SK-N-SH (cell line): ENCODE results near the gene COX7C. TPM values are rescaled to one million over a fixed set of nuclear protein-coding genes. Genes with fewer than 3 reads are reported as not detected.

ENCODE experiments used
- CTCF ChIA-PET: fragments of 300-600, 350-600 bp; formaldehyde crosslinking; extraction: SDS; loops from one replicate; lab custom pipeline; 2021; lab: Yijun Ruan, JAX
- POLR2A ChIA-PET: fragments of 350-600 bp; sonication (Branson Sonifier 250); formaldehyde crosslinking; extraction: SDS; loops from one replicate; lab custom pipeline; 2020; ENCODE audit warnings: antibody characterized with exemption, inconsistent platforms; lab: Yijun Ruan, JAX
- DNase-seq: peaks from one replicate; pipeline ENCODE4 v3.0.0; 2012
- H2AFZ ChIP-seq: fragments of 200-600 bp; sonication (generic); 2 replicates; pipeline ENCODE4 v1.8.1; 2016; ENCODE audit warnings: antibody characterized with exemption, mild to moderate bottlenecking, low read depth
- H3F3A ChIP-seq: fragments of 200-600 bp; sonication (generic); replicated peaks from 2 replicates; pipeline ENCODE3; 2016; ENCODE audit warnings: antibody characterized with exemption, mild to moderate bottlenecking; ENCODE audit not compliant: insufficient read depth
- H3K27ac ChIP-seq, 2 experiments: fragments of 200-500 bp in 1 of 2; fragments of 200-600 bp in 1 of 2; sonication (Bioruptor generic) in 1 of 2; sonication (generic), shearing (Covaris generic) in 1 of 2; 2 replicates each; pipeline versions ENCODE4 v1.5.1 to v1.6.1; 2014 to 2016; ENCODE audit warnings: low read depth in 2 of 2, inconsistent platforms in 1 of 2, low read length in 1 of 2, mild to moderate bottlenecking in 1 of 2, mixed read lengths in 1 of 2
- H3K27me3 ChIP-seq: fragments of 200-600 bp; sonication (generic), shearing (Covaris generic); 2 replicates; pipeline ENCODE4 v1.6.1; 2016; ENCODE audit warnings: mixed run types; ENCODE audit not compliant: insufficient read depth
- H3K36me3 ChIP-seq, 2 experiments: fragments of 200-500 bp in 1 of 2; fragments of 200-600 bp in 1 of 2; sonication (Bioruptor generic) in 1 of 2; sonication (generic) in 1 of 2; replicated peaks in 1 of 2; 2 replicates each; pipeline versions ENCODE3 to v1.5.1; 2014 to 2016; ENCODE audit warnings: low read length in 1 of 2, mild to moderate bottlenecking in 1 of 2; ENCODE audit not compliant: insufficient read depth in 2 of 2, control insufficient read depth in 1 of 2
- H3K4me1 ChIP-seq, 2 experiments: fragments of 200-500 bp in 1 of 2; fragments of 200-600 bp in 1 of 2; sonication (Bioruptor generic) in 1 of 2; sonication (generic), shearing (Covaris generic) in 1 of 2; 2 replicates each; pipeline versions ENCODE4 v1.5.1 to v1.6.1; 2014 to 2016; ENCODE audit warnings: low read depth in 1 of 2, low read length in 1 of 2, mixed run types in 1 of 2; ENCODE audit not compliant: insufficient read depth in 2 of 2, control insufficient read depth in 1 of 2
- H3K4me2 ChIP-seq: fragments of 200-600 bp; sonication (generic), shearing (Covaris generic); 2 replicates; pipeline ENCODE4 v1.6.1; 2017; ENCODE audit warnings: mixed run types
- H3K4me3 ChIP-seq, 2 experiments: fragments of 200-500 bp in 1 of 2; fragments of 200-600 bp in 1 of 2; sonication (Bioruptor generic) in 1 of 2; sonication (generic), shearing (Covaris generic) in 1 of 2; 2 replicates each; pipeline versions ENCODE4 v1.5.1 to v1.8.1; 2014 to 2016; ENCODE audit warnings: low read depth in 2 of 2, inconsistent platforms in 1 of 2, low read length in 1 of 2, mild to moderate bottlenecking in 1 of 2, mixed read lengths in 1 of 2, moderate library complexity in 1 of 2
- H3K79me2 ChIP-seq: fragments of 200-600 bp; sonication (generic); 2 replicates; pipeline ENCODE4 v1.8.1; 2017; ENCODE audit warnings: mild to moderate bottlenecking; ENCODE audit not compliant: insufficient read depth
- H3K9ac ChIP-seq: fragments of 200-600 bp; sonication (generic); 2 replicates; pipeline ENCODE4 v1.6.1; 2017; ENCODE audit warnings: mixed run types
- H3K9me2 ChIP-seq: fragments of 200-600 bp; sonication (generic); 2 replicates; pipeline ENCODE4 v1.6.1; 2017; ENCODE audit warnings: mixed run types
- H3K9me3 ChIP-seq: fragments of 200-600 bp; sonication (generic); 2 replicates; pipeline ENCODE4 v1.6.1; 2017; ENCODE audit warnings: mixed run types, mild to moderate bottlenecking, moderate library complexity
- H4K20me1 ChIP-seq: fragments of 200-600 bp; sonication (generic); 2 replicates; pipeline ENCODE4 v1.6.1; 2017; ENCODE audit warnings: mild to moderate bottlenecking, mixed run types; ENCODE audit not compliant: insufficient read depth
- CHD2 ChIP-seq: fragments of 150-350 bp; IDR thresholded peaks from 2 replicates; pipeline ENCODE4 v1.6.1; 2018; ENCODE audit warnings: low read length; ENCODE audit not compliant: partially characterized antibody
- ELF1 ChIP-seq: IDR thresholded peaks from 2 replicates; pipeline ENCODE4 v1.4.0; 2012
- FOXJ3 ChIP-seq: sonication (generic); formaldehyde crosslinking; IDR thresholded peaks from 2 replicates; pipeline ENCODE4 v1.5.1; 2020; ENCODE audit warnings: mild to moderate bottlenecking, missing genetic modification reagents
- FOXM1 ChIP-seq: IDR thresholded peaks from 2 replicates; pipeline ENCODE4 v1.4.0; 2012; ENCODE audit warnings: low read depth, mild to moderate bottlenecking
- GABPA ChIP-seq: IDR thresholded peaks from 2 replicates; pipeline ENCODE4 v1.4.0; 2012; ENCODE audit warnings: low read depth, mild to moderate bottlenecking
- GATA2 ChIP-seq: sonication (generic); formaldehyde crosslinking; IDR thresholded peaks from 2 replicates; pipeline ENCODE4 v1.5.0; 2020; ENCODE audit warnings: mild to moderate bottlenecking, missing genetic modification reagents
- JUND ChIP-seq: IDR thresholded peaks from 2 replicates; pipeline ENCODE4 v1.4.0; 2012
- MEF2A ChIP-seq: IDR thresholded peaks from 2 replicates; pipeline ENCODE4 v1.4.0; 2012; ENCODE audit warnings: low read depth, borderline replicate concordance
- NFIC ChIP-seq: IDR thresholded peaks from 2 replicates; pipeline ENCODE4 v1.4.0; 2012; ENCODE audit warnings: borderline replicate concordance
- NRF1 ChIP-seq: IDR thresholded peaks from 2 replicates; pipeline ENCODE4 v1.6.1; 2012; ENCODE audit warnings: low read depth, mild to moderate bottlenecking, low read length
- PBX3 ChIP-seq: IDR thresholded peaks from 2 replicates; pipeline ENCODE4; 2012
- RAD21 ChIP-seq: IDR thresholded peaks from 2 replicates; pipeline ENCODE4 v1.6.1; 2012; ENCODE audit warnings: mild to moderate bottlenecking, low read length
- RCOR1 ChIP-seq: fragments of 150-350 bp; IDR thresholded peaks from 2 replicates; pipeline ENCODE4 v1.6.1; 2017; ENCODE audit warnings: antibody characterized with exemption, low read length
- RFX5 ChIP-seq: IDR thresholded peaks from 2 replicates; pipeline ENCODE4 v1.6.1; 2012; ENCODE audit warnings: mild to moderate bottlenecking, improper control_type of control experiment, low read length
- SIN3A ChIP-seq: IDR thresholded peaks from 2 replicates; pipeline ENCODE4 v1.6.1; 2012; ENCODE audit warnings: low read depth, mild to moderate bottlenecking, low read length, moderate library complexity, borderline replicate concordance
- SMC3 ChIP-seq: IDR thresholded peaks from 2 replicates; pipeline ENCODE4 v1.6.1; 2012; ENCODE audit warnings: low read depth, low read length, improper control_type of control experiment
- TAF1 ChIP-seq: IDR thresholded peaks from 2 replicates; pipeline ENCODE4 v1.6.1; 2012; ENCODE audit warnings: low read depth, mild to moderate bottlenecking, low read length, moderate library complexity, borderline replicate concordance
- TCF12 ChIP-seq: IDR thresholded peaks from 2 replicates; pipeline ENCODE4 v1.4.0; 2012
- TEAD4 ChIP-seq: IDR thresholded peaks from 2 replicates; pipeline ENCODE4 v1.4.0; 2012; ENCODE audit warnings: mild to moderate bottlenecking, borderline replicate concordance; ENCODE audit not compliant: insufficient read depth
- USF2 ChIP-seq: fragments of 150-350 bp; IDR thresholded peaks from 2 replicates; pipeline ENCODE4 v1.6.1; 2017; ENCODE audit warnings: antibody characterized with exemption, low read length, low read depth, borderline replicate concordance
- YY1 ChIP-seq: IDR thresholded peaks from 2 replicates; pipeline ENCODE4 v1.4.0; 2012; ENCODE audit warnings: low read depth, mild to moderate bottlenecking
- ZBTB33 ChIP-seq: IDR thresholded peaks from 2 replicates; pipeline ENCODE4 v1.4.0; 2012; ENCODE audit warnings: low read depth, borderline replicate concordance
- whole genome bisulfite sequencing: methylation state at CpG from one replicate; pipeline ENCODE4 v1.1.6; 2017; ENCODE audit warnings: low lambda C conversion rate; 5-methylcytosine and 5-hydroxymethylcytosine counted together
- polyA plus RNA-seq, 3 experiments: library from polyadenylated mRNA; depleted of rRNA; stranded (reverse); fragments of >200 nt; gene quantifications; 2 replicates each; pipeline ENCODE4 v1.2.3, GENCODE V29; 2012
- TF ChIP-seq, protein P1 (sequence below): IDR thresholded peaks from 2 replicates; pipeline ENCODE4 v1.4.0; 2012; ENCODE audit warnings: low read depth, borderline replicate concordance
- TF ChIP-seq, protein P2 (sequence below): fragments of 150-350 bp; IDR thresholded peaks from 2 replicates; pipeline ENCODE4 v1.6.1; 2016; ENCODE audit warnings: mild to moderate bottlenecking, low read depth, low read length
- TF ChIP-seq, protein P3 (sequence below): IDR thresholded peaks from 2 replicates; pipeline ENCODE4 v1.4.0; 2012; ENCODE audit warnings: low read depth

The COX7C gene, protein sequence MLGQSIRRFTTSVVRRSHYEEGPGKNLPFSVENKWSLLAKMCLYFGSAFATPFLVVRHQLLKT
- 675 and 707 TPM in 2 replicates for polyA plus RNA-seq (2012; rRNA removed)
- polyA plus RNA-seq (2012; cell fraction: cytosol; rRNA removed) = 981 and 1,339 TPM in 2 replicates
- 141 and 165 TPM in 2 replicates for polyA plus RNA-seq (2012; cell fraction: nucleus; rRNA removed)

DNA sequence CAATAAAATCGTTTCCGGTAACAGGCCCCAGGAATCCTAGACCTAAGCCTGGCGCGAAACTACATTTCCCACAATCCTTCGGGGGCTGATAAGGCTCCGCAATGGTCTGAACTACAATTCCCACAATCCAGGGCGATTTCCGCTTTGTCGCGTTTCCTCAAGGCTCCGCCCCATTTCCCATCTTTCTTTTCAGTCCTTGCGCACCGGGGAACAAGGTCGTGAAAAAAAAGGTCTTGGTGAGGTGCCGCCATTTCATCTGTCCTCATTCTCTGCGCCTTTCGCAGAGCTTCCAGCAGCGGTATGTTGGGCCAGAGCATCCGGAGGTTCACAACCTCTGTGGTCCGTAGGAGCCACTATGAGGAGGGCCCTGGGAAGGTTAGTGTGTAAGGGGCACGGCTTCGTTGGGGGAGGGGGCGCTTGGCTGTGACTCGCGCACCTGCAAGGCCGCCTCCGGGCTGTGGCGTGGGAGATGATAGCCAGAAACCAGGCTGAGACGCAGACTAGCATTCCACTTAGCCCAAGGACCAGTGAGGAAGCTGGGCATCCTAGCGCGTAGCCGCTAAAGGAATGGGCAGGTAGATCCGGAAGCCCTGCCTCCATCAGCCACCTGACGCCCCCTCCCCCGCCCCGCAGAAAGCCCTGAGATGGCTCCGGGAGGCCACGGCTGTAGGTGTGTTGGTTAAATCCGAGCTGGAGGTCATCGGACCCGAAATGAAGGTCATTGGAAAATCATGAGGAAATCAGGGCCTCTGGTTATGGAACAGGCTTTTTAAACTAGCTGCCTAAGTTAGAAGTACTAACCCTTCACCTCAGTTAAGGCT lies at the start of gene COX7C:
COX7C (plus strand) TSS at position 186 of the 821 bp plus-strand sequence; CDS start at position 301, 115 bp downstream.
- Histone ChIP-seq H4K20me1 (no peaks in the 10 kb centered on the region), H2AFZ (peak within 1 kb of the TSS; percentile 95), H3K9me2 (no peaks in the 10 kb centered on the region), H3K27ac (peak within 1 kb of the TSS; percentile 48 to 87; a peak in 3 of 4 replicates), H3K4me2 (peak within 1 kb of the TSS; percentile 93), H3K9ac (peak within 1 kb of the TSS; percentile 87), H3K79me2 (peaks cover 19% of the 10 kb centered on the region), H3K36me3 (peaks cover 26 to 28% of the 10 kb centered on the region in 2 experiments), H3F3A (peaks cover 13% of the 10 kb centered on the region), H3K4me3 (peak within 1 kb of the TSS; percentile 96 to 100), H3K4me1 (no peaks in the 10 kb centered on the region), H3K27me3 (peaks cover 6% of the 10 kb centered on the region; the same call in 1 of the 2 replicates), H3K9me3 (no peaks in the 10 kb centered on the region)
- ChIA-PET POLR2A (no interaction called here), CTCF (no interaction called here)
- 2% methylated on average over 37 of the region's 41 CpGs for WGBS
- DNase-seq = peak; percentile 84
- TF ChIP-seq SMC3 (no peak), ELF1 (peak; percentile 99), TCF12 (no peak), TEAD4 (no peak), NRF1 (peak; percentile 64), FOXM1 (no peak), RAD21 (no peak), NFIC (no peak), GATA2 (peak; percentile 48), PBX3 (no peak), SIN3A (peak; percentile 56; the same call in 1 of the 2 replicates), TAF1 (peak; percentile 72), RFX5 (no peak), GABPA (peak; percentile 86), YY1 (peak; percentile 87), USF2 (no peak), CHD2 (peak; percentile 97), ZBTB33 (peak; percentile 85; the same call in 1 of the 2 replicates), JUND (no peak), FOXJ3 (peak; percentile 65; the same call in 1 of the 2 replicates), RCOR1 (no peak), MEF2A (no peak)
- TF ChIP-seq, protein P1, sequence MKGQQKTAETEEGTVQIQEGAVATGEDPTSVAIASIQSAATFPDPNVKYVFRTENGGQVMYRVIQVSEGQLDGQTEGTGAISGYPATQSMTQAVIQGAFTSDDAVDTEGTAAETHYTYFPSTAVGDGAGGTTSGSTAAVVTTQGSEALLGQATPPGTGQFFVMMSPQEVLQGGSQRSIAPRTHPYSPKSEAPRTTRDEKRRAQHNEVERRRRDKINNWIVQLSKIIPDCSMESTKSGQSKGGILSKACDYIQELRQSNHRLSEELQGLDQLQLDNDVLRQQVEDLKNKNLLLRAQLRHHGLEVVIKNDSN = no peak
- TF ChIP-seq, protein P2, sequence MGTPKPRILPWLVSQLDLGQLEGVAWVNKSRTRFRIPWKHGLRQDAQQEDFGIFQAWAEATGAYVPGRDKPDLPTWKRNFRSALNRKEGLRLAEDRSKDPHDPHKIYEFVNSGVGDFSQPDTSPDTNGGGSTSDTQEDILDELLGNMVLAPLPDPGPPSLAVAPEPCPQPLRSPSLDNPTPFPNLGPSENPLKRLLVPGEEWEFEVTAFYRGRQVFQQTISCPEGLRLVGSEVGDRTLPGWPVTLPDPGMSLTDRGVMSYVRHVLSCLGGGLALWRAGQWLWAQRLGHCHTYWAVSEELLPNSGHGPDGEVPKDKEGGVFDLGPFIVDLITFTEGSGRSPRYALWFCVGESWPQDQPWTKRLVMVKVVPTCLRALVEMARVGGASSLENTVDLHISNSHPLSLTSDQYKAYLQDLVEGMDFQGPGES = no peak
- TF ChIP-seq, protein P3, sequence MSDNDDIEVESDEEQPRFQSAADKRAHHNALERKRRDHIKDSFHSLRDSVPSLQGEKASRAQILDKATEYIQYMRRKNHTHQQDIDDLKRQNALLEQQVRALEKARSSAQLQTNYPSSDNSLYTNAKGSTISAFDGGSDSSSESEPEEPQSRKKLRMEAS = peak; percentile 32; the same call in 1 of the 2 replicates
